ENCODE measurements around the gene SDF4.

Gene SDF4

GRCh38 chr1:1175221-1176062 lies 56.4 kb downstream of the SDF4 start:
- DNase-seq, result no peak

- no peak for DNase-seq
Observed at GRCh38 chr1:1173793-1174415, 57.9 kb downstream of the SDF4 start, which contains the start of gene TTLL10. TTLL10 (plus strand) TSS chr1:1173880; CDS start chr1:1179216, 5,336 bp downstream.

- no peak for DNase-seq
Observed at GRCh38 chr1:1173061-1173792, 58.6 kb downstream of the SDF4 start.

GRCh38 chr1:1171546-1172340 lies 60.1 kb downstream of the SDF4 start:
- DNase-seq, result no peak

- DNase-seq, result no peak
Observed at GRCh38 chr1:1171161-1171545, 60.6 kb downstream of the SDF4 start.

GRCh38 chr1:1170215-1171091 lies 61.3 kb downstream of the SDF4 start:
- DNase-seq, result no peak

GRCh38 chr1:1169429-1170214 lies 62.2 kb downstream of the SDF4 start:
- no peak for DNase-seq

- no peak for DNase-seq
Observed at GRCh38 chr1:1168451-1169411, 63.1 kb downstream of the SDF4 start.

GRCh38 chr1:1167841-1168450 lies 63.9 kb downstream of the SDF4 start:
- no peak for DNase-seq

GRCh38 chr1:1167398-1167821 lies 64.4 kb downstream of the SDF4 start:
- no peak for DNase-seq
